SK-N-SH treated with all-trans-retinoic acid at 6 μM for 48 hours (cell line): ENCODE data around the gene NAA50.

Source experiments
- ATAC-seq: fragments of 200-7000 bp; cut with Tn5 transposase; 3 replicates; pipeline ENCODE4 v1.9.1; 2020; ENCODE audit warnings: mild to moderate bottlenecking, moderate library complexity
- ARNTL ChIP-seq: fragments of 450-650 bp; formaldehyde crosslinking; IDR thresholded peaks from 2 replicates; pipeline ENCODE4 v1.5.0; 2020; ENCODE audit warnings: low read depth, mild to moderate bottlenecking, moderate library complexity, borderline replicate concordance
- BACH2 ChIP-seq: fragments of 250-450 bp; sonication (Bioruptor Pico); IDR thresholded peaks from 2 replicates; pipeline ENCODE4 v1.9.0; 2021; ENCODE audit warnings: mild to moderate bottlenecking, borderline replicate concordance
- CSDC2 ChIP-seq: fragments of 250-450 bp; sonication (Bioruptor Pico); IDR thresholded peaks from 2 replicates; pipeline ENCODE4 v1.5.0; 2020; ENCODE audit warnings: mild to moderate bottlenecking, moderate library complexity
- ESRRG ChIP-seq: fragments of 250-450 bp; sonication (Bioruptor Pico); IDR thresholded peaks from 2 replicates; pipeline ENCODE4 v1.6.1; 2021; ENCODE audit warnings: mild to moderate bottlenecking
- GLIS3 ChIP-seq: fragments of 250-450 bp; sonication (Bioruptor Pico); IDR thresholded peaks from 2 replicates; pipeline ENCODE4 v1.5.0; 2020; ENCODE audit warnings: mild to moderate bottlenecking, moderate library complexity
- ISL1 ChIP-seq: fragments of 250-450 bp; sonication (Bioruptor Pico); IDR thresholded peaks from 2 replicates; pipeline ENCODE4 v2.1.2; 2022; ENCODE audit warnings: mild to moderate bottlenecking, moderate library complexity
- OSR1 ChIP-seq: fragments of 250-450 bp; sonication (Bioruptor Pico); IDR thresholded peaks from 2 replicates; pipeline ENCODE4 v1.8.0; 2022; ENCODE audit warnings: moderate library complexity, mild to moderate bottlenecking, inconsistent platforms
- PPARA ChIP-seq: fragments of 250-450 bp; sonication (Bioruptor Pico); IDR thresholded peaks from 2 replicates; pipeline ENCODE4 v1.5.0; 2020; ENCODE audit warnings: mild to moderate bottlenecking, borderline replicate concordance
- RARB ChIP-seq: fragments of 250-450 bp; sonication (Bioruptor Pico); IDR thresholded peaks from 2 replicates; pipeline ENCODE4 v1.8.0; 2021; ENCODE audit warnings: mild to moderate bottlenecking, moderate library complexity
- SNAI2 ChIP-seq: fragments of 250-450 bp; sonication (Bioruptor Pico); IDR thresholded peaks from 2 replicates; pipeline ENCODE4 v1.5.0; 2020; ENCODE audit warnings: mild to moderate bottlenecking, moderate library complexity
- TCF4 ChIP-seq: fragments of 250-450 bp; sonication (Bioruptor Pico); IDR thresholded peaks from 2 replicates; pipeline ENCODE4 v1.8.0; 2021; ENCODE audit warnings: mild to moderate bottlenecking, moderate library complexity, borderline replicate concordance
- TOX ChIP-seq: fragments of 250-450 bp; sonication (Bioruptor Pico); IDR thresholded peaks from 2 replicates; pipeline ENCODE4 v1.8.0; 2021; ENCODE audit warnings: mild to moderate bottlenecking, moderate library complexity, borderline replicate concordance
- ZC3H10 ChIP-seq: fragments of 250-450 bp; sonication (Bioruptor Pico); IDR thresholded peaks from 2 replicates; pipeline ENCODE4 v1.5.1; 2021; ENCODE audit warnings: mild to moderate bottlenecking, moderate library complexity
- ZFP3 ChIP-seq: fragments of 250-450 bp; sonication (Bioruptor Pico); IDR thresholded peaks from 2 replicates; pipeline ENCODE4 v1.5.0; 2020; ENCODE audit warnings: mild to moderate bottlenecking, moderate library complexity
- ZFP30 ChIP-seq: fragments of 450-650 bp; formaldehyde crosslinking; IDR thresholded peaks from 2 replicates; pipeline ENCODE4 v1.5.0; 2022; ENCODE audit warnings: mild to moderate bottlenecking, moderate library complexity
- ZNF565 ChIP-seq: fragments of 450-650 bp; formaldehyde crosslinking; conservative IDR thresholded peaks from 2 replicates; pipeline ENCODE4 v1.5.0; 2020; ENCODE audit warnings: low read depth, mild to moderate bottlenecking, moderate library complexity
- ZNF70 ChIP-seq: fragments of 450-650 bp; formaldehyde crosslinking; IDR thresholded peaks from 2 replicates; pipeline ENCODE4 v1.5.0; 2020; ENCODE audit warnings: mild to moderate bottlenecking, moderate library complexity
- ZNF8 ChIP-seq: fragments of 450-650 bp; formaldehyde crosslinking; IDR thresholded peaks from 2 replicates; pipeline ENCODE4 v1.5.0; 2020; ENCODE audit warnings: mild to moderate bottlenecking, moderate library complexity
- TF ChIP-seq, protein P1 (sequence below): fragments of 250-450 bp; sonication (Bioruptor Pico); IDR thresholded peaks from 2 replicates; pipeline ENCODE4 v1.8.0; 2020; ENCODE audit warnings: mild to moderate bottlenecking, moderate library complexity, borderline replicate concordance
- TF ChIP-seq, protein P2 (sequence below): fragments of 250-450 bp; sonication (Bioruptor Pico); IDR thresholded peaks from 2 replicates; pipeline ENCODE4 v1.5.1; 2021; ENCODE audit warnings: mild to moderate bottlenecking, moderate library complexity
- TF ChIP-seq, protein P3 (sequence below): fragments of 250-450 bp; sonication (Bioruptor Pico); IDR thresholded peaks from 2 replicates; pipeline ENCODE4 v1.8.0; 2021; ENCODE audit warnings: low read depth, mild to moderate bottlenecking, moderate library complexity, borderline replicate concordance
- TF ChIP-seq, protein P4 (sequence below): fragments of 250-450 bp; sonication (Bioruptor Pico); IDR thresholded peaks from 2 replicates; pipeline ENCODE4 v1.5.1; 2020; ENCODE audit warnings: low read depth, mild to moderate bottlenecking, moderate library complexity
- TF ChIP-seq, protein P5 (sequence below): fragments of 250-450 bp; sonication (Bioruptor Pico); IDR thresholded peaks from 2 replicates; pipeline ENCODE4 v1.5.0; 2020; ENCODE audit warnings: mild to moderate bottlenecking, moderate library complexity

Gene NAA50

DNA sequence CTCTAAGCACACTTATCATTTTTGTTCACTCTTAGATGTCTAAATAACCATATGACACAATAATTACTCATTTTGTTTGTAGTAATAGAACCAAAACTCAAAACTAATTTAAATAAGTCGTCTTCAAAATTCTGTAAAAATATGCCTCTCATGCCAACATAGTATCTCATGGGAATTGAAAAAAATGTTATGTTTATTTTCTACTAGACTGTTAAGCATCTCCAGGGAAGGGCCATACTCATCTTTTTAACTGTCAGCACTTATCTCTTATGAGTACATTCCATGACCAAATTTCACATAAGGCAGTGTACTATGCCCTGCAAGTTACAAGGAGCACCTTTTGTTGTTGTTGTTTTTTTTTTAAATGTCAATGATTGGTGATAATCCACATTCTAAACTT lies 31.3 kb downstream of the NAA50 start:
- ATAC-seq, result no peak
- no peak for TF ChIP-seq BACH2
- TF ChIP-seq, all 23 proteins: peak for 0

DNA sequence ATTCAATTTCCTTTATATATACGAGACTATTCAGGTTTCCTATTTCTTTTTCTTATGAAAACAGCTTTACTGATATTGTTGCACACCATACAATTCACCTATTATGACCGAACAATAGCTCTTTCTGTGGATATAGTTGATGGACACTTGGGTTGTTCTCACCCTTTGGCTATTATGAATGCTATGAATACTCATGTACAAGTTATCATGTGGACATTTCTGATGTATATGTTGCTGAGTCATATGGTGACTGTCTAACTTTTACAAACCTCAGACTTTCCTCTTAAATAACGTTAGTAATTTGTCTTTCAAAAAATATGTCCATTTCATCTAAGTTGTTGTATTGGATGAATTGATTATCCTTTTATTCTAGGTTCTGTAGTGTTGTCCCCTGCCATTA lies 33.9 kb downstream of the NAA50 start:
- ATAC-seq, result no peak
- no peak for TF ChIP-seq PPARA
- no peak for TF ChIP-seq TCF4 (CRISPR knock-in tag)
- TF ChIP-seq RARB, result no peak
- no peak for TF ChIP-seq ZFP30 (CRISPR knock-in tag)
- TF ChIP-seq TOX, result no peak
- TF ChIP-seq ZC3H10, result no peak
- no peak for TF ChIP-seq ESRRG
- no peak for TF ChIP-seq ZNF8 (CRISPR knock-in tag)
- TF ChIP-seq GLIS3 (CRISPR knock-in tag), result no peak
- TF ChIP-seq, protein P1, sequence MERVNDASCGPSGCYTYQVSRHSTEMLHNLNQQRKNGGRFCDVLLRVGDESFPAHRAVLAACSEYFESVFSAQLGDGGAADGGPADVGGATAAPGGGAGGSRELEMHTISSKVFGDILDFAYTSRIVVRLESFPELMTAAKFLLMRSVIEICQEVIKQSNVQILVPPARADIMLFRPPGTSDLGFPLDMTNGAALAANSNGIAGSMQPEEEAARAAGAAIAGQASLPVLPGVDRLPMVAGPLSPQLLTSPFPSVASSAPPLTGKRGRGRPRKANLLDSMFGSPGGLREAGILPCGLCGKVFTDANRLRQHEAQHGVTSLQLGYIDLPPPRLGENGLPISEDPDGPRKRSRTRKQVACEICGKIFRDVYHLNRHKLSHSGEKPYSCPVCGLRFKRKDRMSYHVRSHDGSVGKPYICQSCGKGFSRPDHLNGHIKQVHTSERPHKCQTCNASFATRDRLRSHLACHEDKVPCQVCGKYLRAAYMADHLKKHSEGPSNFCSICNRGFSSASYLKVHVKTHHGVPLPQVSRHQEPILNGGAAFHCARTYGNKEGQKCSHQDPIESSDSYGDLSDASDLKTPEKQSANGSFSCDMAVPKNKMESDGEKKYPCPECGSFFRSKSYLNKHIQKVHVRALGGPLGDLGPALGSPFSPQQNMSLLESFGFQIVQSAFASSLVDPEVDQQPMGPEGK (CRISPR knock-in tag), result no peak
- TF ChIP-seq ZNF565 (CRISPR knock-in tag), result no peak
- TF ChIP-seq, protein P2, sequence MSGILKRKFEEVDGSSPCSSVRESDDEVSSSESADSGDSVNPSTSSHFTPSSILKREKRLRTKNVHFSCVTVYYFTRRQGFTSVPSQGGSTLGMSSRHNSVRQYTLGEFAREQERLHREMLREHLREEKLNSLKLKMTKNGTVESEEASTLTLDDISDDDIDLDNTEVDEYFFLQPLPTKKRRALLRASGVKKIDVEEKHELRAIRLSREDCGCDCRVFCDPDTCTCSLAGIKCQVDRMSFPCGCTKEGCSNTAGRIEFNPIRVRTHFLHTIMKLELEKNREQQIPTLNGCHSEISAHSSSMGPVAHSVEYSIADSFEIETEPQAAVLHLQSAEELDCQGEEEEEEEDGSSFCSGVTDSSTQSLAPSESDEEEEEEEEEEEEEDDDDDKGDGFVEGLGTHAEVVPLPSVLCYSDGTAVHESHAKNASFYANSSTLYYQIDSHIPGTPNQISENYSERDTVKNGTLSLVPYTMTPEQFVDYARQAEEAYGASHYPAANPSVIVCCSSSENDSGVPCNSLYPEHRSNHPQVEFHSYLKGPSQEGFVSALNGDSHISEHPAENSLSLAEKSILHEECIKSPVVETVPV (CRISPR knock-in tag), result no peak
- no peak for TF ChIP-seq ISL1
- TF ChIP-seq ZNF70 (CRISPR knock-in tag), result no peak
- no peak for TF ChIP-seq ARNTL (CRISPR knock-in tag)
- TF ChIP-seq ZFP3, result no peak
- TF ChIP-seq, protein P3, sequence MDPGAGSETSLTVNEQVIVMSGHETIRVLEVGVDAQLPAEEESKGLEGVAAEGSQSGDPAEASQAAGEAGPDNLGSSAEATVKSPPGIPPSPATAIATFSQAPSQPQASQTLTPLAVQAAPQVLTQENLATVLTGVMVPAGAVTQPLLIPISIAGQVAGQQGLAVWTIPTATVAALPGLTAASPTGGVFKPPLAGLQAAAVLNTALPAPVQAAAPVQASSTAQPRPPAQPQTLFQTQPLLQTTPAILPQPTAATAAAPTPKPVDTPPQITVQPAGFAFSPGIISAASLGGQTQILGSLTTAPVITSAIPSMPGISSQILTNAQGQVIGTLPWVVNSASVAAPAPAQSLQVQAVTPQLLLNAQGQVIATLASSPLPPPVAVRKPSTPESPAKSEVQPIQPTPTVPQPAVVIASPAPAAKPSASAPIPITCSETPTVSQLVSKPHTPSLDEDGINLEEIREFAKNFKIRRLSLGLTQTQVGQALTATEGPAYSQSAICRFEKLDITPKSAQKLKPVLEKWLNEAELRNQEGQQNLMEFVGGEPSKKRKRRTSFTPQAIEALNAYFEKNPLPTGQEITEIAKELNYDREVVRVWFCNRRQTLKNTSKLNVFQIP (CRISPR knock-in tag), result no peak
- no peak for TF ChIP-seq CSDC2 (CRISPR knock-in tag)
- no peak for TF ChIP-seq OSR1
- TF ChIP-seq, protein P4, sequence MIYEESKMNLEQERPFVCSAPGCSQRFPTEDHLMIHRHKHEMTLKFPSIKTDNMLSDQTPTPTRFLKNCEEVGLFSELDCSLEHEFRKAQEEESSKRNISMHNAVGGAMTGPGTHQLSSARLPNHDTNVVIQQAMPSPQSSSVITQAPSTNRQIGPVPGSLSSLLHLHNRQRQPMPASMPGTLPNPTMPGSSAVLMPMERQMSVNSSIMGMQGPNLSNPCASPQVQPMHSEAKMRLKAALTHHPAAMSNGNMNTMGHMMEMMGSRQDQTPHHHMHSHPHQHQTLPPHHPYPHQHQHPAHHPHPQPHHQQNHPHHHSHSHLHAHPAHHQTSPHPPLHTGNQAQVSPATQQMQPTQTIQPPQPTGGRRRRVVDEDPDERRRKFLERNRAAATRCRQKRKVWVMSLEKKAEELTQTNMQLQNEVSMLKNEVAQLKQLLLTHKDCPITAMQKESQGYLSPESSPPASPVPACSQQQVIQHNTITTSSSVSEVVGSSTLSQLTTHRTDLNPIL (CRISPR knock-in tag), result no peak

DNA sequence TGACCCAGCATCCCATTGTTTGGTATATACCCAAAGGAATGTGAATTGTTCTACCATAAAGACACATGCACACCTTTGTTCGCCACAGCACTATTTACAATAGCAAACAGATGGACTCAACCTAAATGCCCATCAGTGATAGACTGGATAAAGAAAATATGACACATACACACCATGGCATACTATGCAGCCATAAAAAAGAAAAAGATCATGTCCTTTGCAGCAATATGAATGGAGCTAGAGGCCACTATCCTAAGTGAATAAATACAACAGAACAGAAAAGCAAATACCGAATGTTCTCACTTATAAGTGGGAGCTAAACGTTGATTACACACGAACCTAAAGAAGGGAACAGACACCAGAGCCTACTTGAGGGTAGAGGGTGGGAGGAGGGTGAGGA lies 38.2 kb downstream of the NAA50 start:
- no peak for ATAC-seq
- no peak for TF ChIP-seq TOX
- TF ChIP-seq SNAI2 (CRISPR knock-in tag), result no peak
- no peak for TF ChIP-seq GLIS3 (CRISPR knock-in tag)
- no peak for TF ChIP-seq ZNF70 (CRISPR knock-in tag)
- TF ChIP-seq, protein P2 (CRISPR knock-in tag), result no peak
- TF ChIP-seq TCF4 (CRISPR knock-in tag), result no peak
- TF ChIP-seq, protein P4 (CRISPR knock-in tag), result no peak
- TF ChIP-seq, protein P5, sequence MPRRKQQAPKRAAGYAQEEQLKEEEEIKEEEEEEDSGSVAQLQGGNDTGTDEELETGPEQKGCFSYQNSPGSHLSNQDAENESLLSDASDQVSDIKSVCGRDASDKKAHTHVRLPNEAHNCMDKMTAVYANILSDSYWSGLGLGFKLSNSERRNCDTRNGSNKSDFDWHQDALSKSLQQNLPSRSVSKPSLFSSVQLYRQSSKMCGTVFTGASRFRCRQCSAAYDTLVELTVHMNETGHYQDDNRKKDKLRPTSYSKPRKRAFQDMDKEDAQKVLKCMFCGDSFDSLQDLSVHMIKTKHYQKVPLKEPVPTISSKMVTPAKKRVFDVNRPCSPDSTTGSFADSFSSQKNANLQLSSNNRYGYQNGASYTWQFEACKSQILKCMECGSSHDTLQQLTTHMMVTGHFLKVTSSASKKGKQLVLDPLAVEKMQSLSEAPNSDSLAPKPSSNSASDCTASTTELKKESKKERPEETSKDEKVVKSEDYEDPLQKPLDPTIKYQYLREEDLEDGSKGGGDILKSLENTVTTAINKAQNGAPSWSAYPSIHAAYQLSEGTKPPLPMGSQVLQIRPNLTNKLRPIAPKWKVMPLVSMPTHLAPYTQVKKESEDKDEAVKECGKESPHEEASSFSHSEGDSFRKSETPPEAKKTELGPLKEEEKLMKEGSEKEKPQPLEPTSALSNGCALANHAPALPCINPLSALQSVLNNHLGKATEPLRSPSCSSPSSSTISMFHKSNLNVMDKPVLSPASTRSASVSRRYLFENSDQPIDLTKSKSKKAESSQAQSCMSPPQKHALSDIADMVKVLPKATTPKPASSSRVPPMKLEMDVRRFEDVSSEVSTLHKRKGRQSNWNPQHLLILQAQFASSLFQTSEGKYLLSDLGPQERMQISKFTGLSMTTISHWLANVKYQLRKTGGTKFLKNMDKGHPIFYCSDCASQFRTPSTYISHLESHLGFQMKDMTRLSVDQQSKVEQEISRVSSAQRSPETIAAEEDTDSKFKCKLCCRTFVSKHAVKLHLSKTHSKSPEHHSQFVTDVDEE (CRISPR knock-in tag), result no peak
- TF ChIP-seq CSDC2 (CRISPR knock-in tag), result no peak
- no peak for TF ChIP-seq ZNF565 (CRISPR knock-in tag)
- TF ChIP-seq ISL1, result no peak
- TF ChIP-seq ARNTL (CRISPR knock-in tag), result no peak
- no peak for TF ChIP-seq PPARA
- no peak for TF ChIP-seq ZFP3
- no peak for TF ChIP-seq ZC3H10
- TF ChIP-seq, protein P1 (CRISPR knock-in tag), result no peak
- TF ChIP-seq OSR1, result no peak
